HEK293 (cell line): Measurements from ENCODE around the gene CDK2.
A peak's percentile ranks its signal among the peaks of the same experiment; 100 is the strongest.

ENCODE experiments used
- CTCF ChIA-PET: fragments of 350-600 bp; formaldehyde crosslinking; extraction: SDS; loops from one replicate; lab custom pipeline; 2021; ENCODE audit warnings: antibody characterized with exemption; lab: Yijun Ruan, JAX
- POLR2A ChIA-PET: fragments of 300-600 bp; formaldehyde crosslinking; extraction: SDS; loops from one replicate; lab custom pipeline; 2020; ENCODE audit warnings: antibody characterized with exemption, inconsistent platforms; lab: Yijun Ruan, JAX
- H3K27ac ChIP-seq: fragments of 200-500 bp; sonication (Bioruptor generic); 2 replicates; pipeline ENCODE4 v1.5.1; 2014; ENCODE audit warnings: low read depth, low read length, control low read depth, inconsistent platforms; ENCODE audit errors: extremely low read depth
- H3K36me3 ChIP-seq, 2 experiments: fragments of 200-500 bp in 1 of 2; sonication (Bioruptor generic) in 1 of 2; 1 replicate in 1 of 2; 2 replicates in 1 of 2; pipeline ENCODE4 v1.5.1; 2014 to 2017; ENCODE audit warnings: inconsistent platforms in 2 of 2, low read length in 2 of 2; ENCODE audit not compliant: control insufficient read depth in 2 of 2, insufficient read depth in 1 of 2
- H3K4me1 ChIP-seq: fragments of 200-500 bp; sonication (Bioruptor generic); 2 replicates; pipeline ENCODE4 v1.5.1; 2014; ENCODE audit warnings: mild to moderate bottlenecking, low read length, inconsistent platforms; ENCODE audit not compliant: control insufficient read depth, insufficient read depth
- H3K4me3 ChIP-seq: 2 replicates; pipeline ENCODE4 v1.5.1; 2011; ENCODE audit warnings: low read depth, mild to moderate bottlenecking, control low read depth, low read length, moderate library complexity
- H3K9me3 ChIP-seq: fragments of 200-500 bp; sonication (Bioruptor generic); 2 replicates; pipeline ENCODE4 v1.5.1; 2014; ENCODE audit warnings: low read depth, low read length, inconsistent platforms; ENCODE audit not compliant: control insufficient read depth, insufficient read depth
- EGR2 ChIP-seq: fragments of 450-650 bp; formaldehyde crosslinking; IDR thresholded peaks from 2 replicates; pipeline ENCODE4 v1.5.1; 2016; ENCODE audit warnings: low read depth, missing biosample characterization, missing genetic modification characterization
- GLI2 ChIP-seq: fragments of 450-650 bp; formaldehyde crosslinking; IDR thresholded peaks from 2 replicates; pipeline ENCODE4; 2017; ENCODE audit warnings: missing biosample characterization, missing genetic modification characterization, low read depth, borderline replicate concordance
- MZF1 ChIP-seq: fragments of 450-650 bp; formaldehyde crosslinking; IDR thresholded peaks from 2 replicates; pipeline ENCODE4 v1.5.1; 2017; ENCODE audit warnings: missing biosample characterization, missing genetic modification characterization, borderline replicate concordance
- TCF7L2 ChIP-seq: IDR thresholded peaks from 2 replicates; pipeline ENCODE4 v1.6.1; 2011; ENCODE audit warnings: low read depth, mild to moderate bottlenecking, inconsistent platforms, low read length, moderate library complexity, borderline replicate concordance
- ZBTB17 ChIP-seq: fragments of 450-650 bp; formaldehyde crosslinking; IDR thresholded peaks from 2 replicates; pipeline ENCODE4 v1.5.1; 2016; ENCODE audit warnings: missing biosample characterization, missing genetic modification characterization
- ZNF121 ChIP-seq: fragments of 450-650 bp; formaldehyde crosslinking; IDR thresholded peaks from 2 replicates; pipeline ENCODE4 v1.5.1; 2016; ENCODE audit warnings: missing biosample characterization, missing genetic modification characterization
- ZNF133 ChIP-seq: fragments of 450-650 bp; formaldehyde crosslinking; IDR thresholded peaks from 2 replicates; pipeline ENCODE4 v1.5.1; 2016; ENCODE audit warnings: missing biosample characterization, missing genetic modification characterization
- ZNF174 ChIP-seq: fragments of 450-650 bp; formaldehyde crosslinking; IDR thresholded peaks from 2 replicates; pipeline ENCODE4 v1.5.0; 2017; ENCODE audit warnings: missing biosample characterization, mild to moderate bottlenecking, missing genetic modification characterization
- ZNF184 ChIP-seq: fragments of 450-650 bp; IDR thresholded peaks from 2 replicates; pipeline ENCODE4 v1.5.1; 2018; ENCODE audit warnings: missing biosample characterization, mild to moderate bottlenecking, missing genetic modification characterization
- ZNF19 ChIP-seq: fragments of 450-650 bp; formaldehyde crosslinking; IDR thresholded peaks from 2 replicates; pipeline ENCODE4; 2016; ENCODE audit warnings: missing biosample characterization, missing genetic modification characterization, low read depth
- ZNF221 ChIP-seq: fragments of 450-650 bp; formaldehyde crosslinking; IDR thresholded peaks from 2 replicates; pipeline ENCODE4 v1.5.1; 2017; ENCODE audit warnings: missing biosample characterization, missing genetic modification characterization, borderline replicate concordance
- ZNF302 ChIP-seq: fragments of 450-650 bp; formaldehyde crosslinking; IDR thresholded peaks from 2 replicates; pipeline ENCODE4 v1.5.1; 2016; ENCODE audit warnings: missing biosample characterization, missing genetic modification characterization, low read depth
- ZNF324 ChIP-seq: fragments of 450-650 bp; formaldehyde crosslinking; IDR thresholded peaks from 2 replicates; pipeline ENCODE4 v1.5.1; 2016; ENCODE audit warnings: missing biosample characterization, missing genetic modification characterization
- ZNF423 ChIP-seq: fragments of 450-650 bp; formaldehyde crosslinking; IDR thresholded peaks from 2 replicates; pipeline ENCODE4 v1.5.1; 2016; ENCODE audit warnings: missing biosample characterization, missing genetic modification characterization
- ZNF48 ChIP-seq: fragments of 450-650 bp; formaldehyde crosslinking; IDR thresholded peaks from 2 replicates; pipeline ENCODE4 v1.5.1; 2016; ENCODE audit warnings: missing biosample characterization, missing genetic modification characterization
- ZNF510 ChIP-seq: fragments of 450-650 bp; formaldehyde crosslinking; IDR thresholded peaks from 2 replicates; pipeline ENCODE4 v1.5.1; 2018; ENCODE audit warnings: mild to moderate bottlenecking, missing genetic modification characterization, missing biosample characterization; ENCODE audit not compliant: insufficient replicate concordance
- ZNF529 ChIP-seq: fragments of 450-650 bp; formaldehyde crosslinking; IDR thresholded peaks from 2 replicates; pipeline ENCODE4 v1.5.1; 2017; ENCODE audit warnings: missing genetic modification characterization, missing biosample characterization; ENCODE audit not compliant: insufficient replicate concordance
- ZNF558 ChIP-seq: fragments of 450-650 bp; formaldehyde crosslinking; IDR thresholded peaks from 2 replicates; pipeline ENCODE4 v1.5.1; 2016; ENCODE audit warnings: missing biosample characterization, missing genetic modification characterization
- ZNF596 ChIP-seq: fragments of 450-650 bp; IDR thresholded peaks from 2 replicates; pipeline ENCODE4 v1.5.0; 2018; ENCODE audit warnings: missing biosample characterization, mild to moderate bottlenecking, missing genetic modification characterization, moderate library complexity
- ZNF701 ChIP-seq: fragments of 450-650 bp; formaldehyde crosslinking; IDR thresholded peaks from 2 replicates; pipeline ENCODE4 v1.5.1; 2016; ENCODE audit warnings: missing biosample characterization, missing genetic modification characterization
- ZNF707 ChIP-seq: fragments of 450-650 bp; formaldehyde crosslinking; IDR thresholded peaks from 2 replicates; pipeline ENCODE4 v1.5.1; 2016; ENCODE audit warnings: missing biosample characterization, missing genetic modification characterization
- ZNF747 ChIP-seq: fragments of 450-650 bp; formaldehyde crosslinking; IDR thresholded peaks from 2 replicates; pipeline ENCODE4 v1.5.1; 2016; ENCODE audit warnings: missing biosample characterization, missing genetic modification characterization
- ZNF768 ChIP-seq: fragments of 450-650 bp; formaldehyde crosslinking; IDR thresholded peaks from 2 replicates; pipeline ENCODE4 v1.5.1; 2018; ENCODE audit warnings: missing biosample characterization, mild to moderate bottlenecking, missing genetic modification characterization
- ZNF830 ChIP-seq: fragments of 450-650 bp; IDR thresholded peaks from 2 replicates; pipeline ENCODE4 v1.5.0; 2018; ENCODE audit warnings: missing biosample characterization, missing genetic modification characterization, low read depth, mild to moderate bottlenecking, moderate library complexity
- TF ChIP-seq, protein P1 (sequence below): fragments of 450-650 bp; formaldehyde crosslinking; IDR thresholded peaks from 2 replicates; pipeline ENCODE4 v1.5.1; 2017; ENCODE audit warnings: missing biosample characterization, missing genetic modification characterization
- TF ChIP-seq, protein P2 (sequence below): fragments of 450-650 bp; formaldehyde crosslinking; IDR thresholded peaks from 2 replicates; pipeline ENCODE4; 2016; ENCODE audit warnings: missing biosample characterization, missing genetic modification characterization
- TF ChIP-seq, protein P3 (sequence below): IDR thresholded peaks from 2 replicates; pipeline ENCODE4 v1.6.1; 2011; ENCODE audit warnings: mild to moderate bottlenecking, low read depth, low read length, borderline replicate concordance
- TF ChIP-seq, protein P4 (sequence below): fragments of 450-650 bp; formaldehyde crosslinking; IDR thresholded peaks from 2 replicates; pipeline ENCODE4 v1.5.1; 2016; ENCODE audit warnings: missing biosample characterization, missing genetic modification characterization
- TF ChIP-seq, protein P5 (sequence below): fragments of 450-650 bp; formaldehyde crosslinking; IDR thresholded peaks from 2 replicates; pipeline ENCODE4 v1.5.1; 2016; ENCODE audit warnings: missing biosample characterization, missing genetic modification characterization

Gene CDK2

DNA sequence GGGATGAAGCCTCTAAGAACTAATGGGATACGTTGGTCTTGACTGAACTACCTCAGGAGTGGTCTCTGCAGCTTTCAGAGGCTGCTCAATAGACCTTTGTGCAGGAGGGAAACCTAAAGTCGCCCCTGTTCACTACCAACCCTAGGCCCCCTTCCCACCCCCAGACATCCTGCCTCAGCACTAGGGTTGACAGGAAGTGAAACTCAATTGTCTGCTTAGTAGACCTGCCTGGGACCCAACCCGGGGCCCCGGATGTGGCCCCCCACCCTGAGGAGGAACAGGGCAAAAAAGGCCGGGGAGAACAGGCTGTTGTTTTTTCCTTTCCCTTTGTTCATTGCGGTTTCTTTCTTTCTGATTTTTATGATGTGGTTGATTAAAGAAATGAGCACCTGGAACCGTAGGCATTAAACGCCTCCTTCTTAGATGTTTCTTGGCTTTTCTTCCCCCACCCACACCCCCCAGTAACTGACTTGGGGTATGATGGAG lies 37.3 kb upstream of the CDK2 start (continued):
- TF ChIP-seq, protein P1, sequence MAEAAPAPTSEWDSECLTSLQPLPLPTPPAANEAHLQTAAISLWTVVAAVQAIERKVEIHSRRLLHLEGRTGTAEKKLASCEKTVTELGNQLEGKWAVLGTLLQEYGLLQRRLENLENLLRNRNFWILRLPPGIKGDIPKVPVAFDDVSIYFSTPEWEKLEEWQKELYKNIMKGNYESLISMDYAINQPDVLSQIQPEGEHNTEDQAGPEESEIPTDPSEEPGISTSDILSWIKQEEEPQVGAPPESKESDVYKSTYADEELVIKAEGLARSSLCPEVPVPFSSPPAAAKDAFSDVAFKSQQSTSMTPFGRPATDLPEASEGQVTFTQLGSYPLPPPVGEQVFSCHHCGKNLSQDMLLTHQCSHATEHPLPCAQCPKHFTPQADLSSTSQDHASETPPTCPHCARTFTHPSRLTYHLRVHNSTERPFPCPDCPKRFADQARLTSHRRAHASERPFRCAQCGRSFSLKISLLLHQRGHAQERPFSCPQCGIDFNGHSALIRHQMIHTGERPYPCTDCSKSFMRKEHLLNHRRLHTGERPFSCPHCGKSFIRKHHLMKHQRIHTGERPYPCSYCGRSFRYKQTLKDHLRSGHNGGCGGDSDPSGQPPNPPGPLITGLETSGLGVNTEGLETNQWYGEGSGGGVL: no peak
- no peak for TF ChIP-seq ZNF701 (tag by site-specific recombination)
- no peak for TF ChIP-seq ZNF48 (tag by site-specific recombination)
- TF ChIP-seq MZF1: no peak
- TF ChIP-seq ZNF324 (tag by site-specific recombination): no peak
- TF ChIP-seq ZNF830: no peak
- TF ChIP-seq ZNF529 (tag by site-specific recombination): no peak
- TF ChIP-seq ZNF174 (tag by site-specific recombination): no peak
- TF ChIP-seq, protein P2, sequence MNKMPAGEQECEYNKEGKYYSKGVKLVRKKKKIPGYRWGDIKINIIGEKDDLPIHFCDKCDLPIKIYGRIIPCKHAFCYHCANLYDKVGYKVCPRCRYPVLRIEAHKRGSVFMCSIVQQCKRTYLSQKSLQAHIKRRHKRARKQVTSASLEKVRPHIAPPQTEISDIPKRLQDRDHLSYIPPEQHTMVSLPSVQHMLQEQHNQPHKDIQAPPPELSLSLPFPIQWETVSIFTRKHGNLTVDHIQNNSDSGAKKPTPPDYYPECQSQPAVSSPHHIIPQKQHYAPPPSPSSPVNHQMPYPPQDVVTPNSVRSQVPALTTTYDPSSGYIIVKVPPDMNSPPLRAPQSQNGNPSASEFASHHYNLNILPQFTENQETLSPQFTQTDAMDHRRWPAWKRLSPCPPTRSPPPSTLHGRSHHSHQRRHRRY (tag by site-specific recombination): no peak

DNA sequence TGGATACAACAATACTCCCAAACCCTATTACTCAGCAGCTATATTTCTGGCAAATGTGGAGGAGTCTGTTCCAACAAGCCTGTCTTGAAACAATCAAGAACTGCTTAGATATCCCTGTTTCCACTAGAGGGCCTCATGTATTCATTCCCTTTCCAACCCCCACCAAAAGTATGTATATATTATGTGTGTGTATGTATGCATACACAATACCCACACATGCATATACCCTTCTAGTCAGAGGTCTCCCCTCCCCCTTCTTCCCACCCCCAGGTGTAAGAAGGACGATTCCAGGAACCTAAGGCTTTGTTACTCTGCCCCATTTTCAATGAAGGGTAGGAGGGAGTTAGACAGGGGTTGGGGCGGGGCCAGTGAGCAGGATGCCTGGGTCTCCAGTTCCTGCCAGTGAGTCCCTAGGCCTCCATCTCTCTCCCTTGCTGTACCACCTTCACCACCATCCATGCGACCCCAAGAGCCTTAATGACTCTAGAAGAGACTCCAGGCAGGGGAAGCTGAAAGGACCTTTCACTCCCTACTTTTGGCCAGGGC lies 35.8 kb upstream of the CDK2 start, which contains the start of gene DGKA:
TSS of gene DGKA (plus strand) at position 392 of the 546 bp plus-strand sequence. CDS start 5,342 bp downstream, outside the sequence.
- CTCF ChIA-PET: interaction anchor here (0.6 to 1.6 kb wide), 20 partner anchors 9 to 136 kb away, joined by 3 to 15 read pairs (median 3); partner anchors contain the start of genes DNAJC14 and ORMDL2
- H3K4me3 ChIP-seq: peak within 1 kb of the TSS; percentile 58
- H3K27ac ChIP-seq: no peak within 1 kb of the TSS; the same call in 1 of the 2 replicates
- peaks cover 4% of the 10 kb centered on the region; the same call in 1 of the 2 replicates for H3K4me1 ChIP-seq
- no peaks in the 10 kb centered on the region for H3K9me3 ChIP-seq
- no peaks in the 10 kb centered on the region for H3K36me3 ChIP-seq
- POLR2A ChIA-PET: interaction anchor here (1.3 kb wide), 2 partner anchors 101 kb away, joined by 9 to 12 read pairs; partner anchors contain the start of gene DNAJC14
- TF ChIP-seq ZNF121 (no peak), ZNF707 (no peak), ZNF558 (tag by site-specific recombination) (no peak), ZNF19 (tag by site-specific recombination) (no peak), ZBTB17 (tag by site-specific recombination) (0 out of 2 replicates have a peak, but pooled peaks have one; percentile 22), ZNF747 (tag by site-specific recombination) (no peak), ZNF221 (no peak), ZNF184 (tag by site-specific recombination) (no peak), ZNF133 (tag by site-specific recombination) (no peak), ZNF423 (tag by site-specific recombination) (no peak), EGR2 (0 out of 2 replicates have a peak, but pooled peaks have one; percentile 2), ZNF596 (tag by site-specific recombination) (no peak), TCF7L2 (no peak), ZNF768 (tag by site-specific recombination) (no peak), ZNF302 (tag by site-specific recombination) (no peak), GLI2 (tag by site-specific recombination) (no peak), ZNF510 (tag by site-specific recombination) (no peak)
- TF ChIP-seq, protein P3, sequence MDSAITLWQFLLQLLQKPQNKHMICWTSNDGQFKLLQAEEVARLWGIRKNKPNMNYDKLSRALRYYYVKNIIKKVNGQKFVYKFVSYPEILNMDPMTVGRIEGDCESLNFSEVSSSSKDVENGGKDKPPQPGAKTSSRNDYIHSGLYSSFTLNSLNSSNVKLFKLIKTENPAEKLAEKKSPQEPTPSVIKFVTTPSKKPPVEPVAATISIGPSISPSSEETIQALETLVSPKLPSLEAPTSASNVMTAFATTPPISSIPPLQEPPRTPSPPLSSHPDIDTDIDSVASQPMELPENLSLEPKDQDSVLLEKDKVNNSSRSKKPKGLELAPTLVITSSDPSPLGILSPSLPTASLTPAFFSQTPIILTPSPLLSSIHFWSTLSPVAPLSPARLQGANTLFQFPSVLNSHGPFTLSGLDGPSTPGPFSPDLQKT: no peak
- TF ChIP-seq, protein P4, sequence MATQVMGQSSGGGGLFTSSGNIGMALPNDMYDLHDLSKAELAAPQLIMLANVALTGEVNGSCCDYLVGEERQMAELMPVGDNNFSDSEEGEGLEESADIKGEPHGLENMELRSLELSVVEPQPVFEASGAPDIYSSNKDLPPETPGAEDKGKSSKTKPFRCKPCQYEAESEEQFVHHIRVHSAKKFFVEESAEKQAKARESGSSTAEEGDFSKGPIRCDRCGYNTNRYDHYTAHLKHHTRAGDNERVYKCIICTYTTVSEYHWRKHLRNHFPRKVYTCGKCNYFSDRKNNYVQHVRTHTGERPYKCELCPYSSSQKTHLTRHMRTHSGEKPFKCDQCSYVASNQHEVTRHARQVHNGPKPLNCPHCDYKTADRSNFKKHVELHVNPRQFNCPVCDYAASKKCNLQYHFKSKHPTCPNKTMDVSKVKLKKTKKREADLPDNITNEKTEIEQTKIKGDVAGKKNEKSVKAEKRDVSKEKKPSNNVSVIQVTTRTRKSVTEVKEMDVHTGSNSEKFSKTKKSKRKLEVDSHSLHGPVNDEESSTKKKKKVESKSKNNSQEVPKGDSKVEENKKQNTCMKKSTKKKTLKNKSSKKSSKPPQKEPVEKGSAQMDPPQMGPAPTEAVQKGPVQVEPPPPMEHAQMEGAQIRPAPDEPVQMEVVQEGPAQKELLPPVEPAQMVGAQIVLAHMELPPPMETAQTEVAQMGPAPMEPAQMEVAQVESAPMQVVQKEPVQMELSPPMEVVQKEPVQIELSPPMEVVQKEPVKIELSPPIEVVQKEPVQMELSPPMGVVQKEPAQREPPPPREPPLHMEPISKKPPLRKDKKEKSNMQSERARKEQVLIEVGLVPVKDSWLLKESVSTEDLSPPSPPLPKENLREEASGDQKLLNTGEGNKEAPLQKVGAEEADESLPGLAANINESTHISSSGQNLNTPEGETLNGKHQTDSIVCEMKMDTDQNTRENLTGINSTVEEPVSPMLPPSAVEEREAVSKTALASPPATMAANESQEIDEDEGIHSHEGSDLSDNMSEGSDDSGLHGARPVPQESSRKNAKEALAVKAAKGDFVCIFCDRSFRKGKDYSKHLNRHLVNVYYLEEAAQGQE (tag by site-specific recombination): no peak
- TF ChIP-seq, protein P5, sequence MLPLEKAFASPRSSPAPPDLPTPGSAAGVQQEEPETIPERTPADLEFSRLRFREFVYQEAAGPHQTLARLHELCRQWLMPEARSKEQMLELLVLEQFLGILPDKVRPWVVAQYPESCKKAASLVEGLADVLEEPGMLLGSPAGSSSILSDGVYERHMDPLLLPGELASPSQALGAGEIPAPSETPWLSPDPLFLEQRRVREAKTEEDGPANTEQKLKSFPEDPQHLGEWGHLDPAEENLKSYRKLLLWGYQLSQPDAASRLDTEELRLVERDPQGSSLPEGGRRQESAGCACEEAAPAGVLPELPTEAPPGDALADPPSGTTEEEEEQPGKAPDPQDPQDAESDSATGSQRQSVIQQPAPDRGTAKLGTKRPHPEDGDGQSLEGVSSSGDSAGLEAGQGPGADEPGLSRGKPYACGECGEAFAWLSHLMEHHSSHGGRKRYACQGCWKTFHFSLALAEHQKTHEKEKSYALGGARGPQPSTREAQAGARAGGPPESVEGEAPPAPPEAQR (tag by site-specific recombination): no peak
